Suppressor macrophage treated with lipopolysaccharide for 4 hours (primary cell): ENCODE results near the gene ANO6.
"Not testable (repeated sequence)": the region's sequence is repeated elsewhere in the genome, so short reads cannot be mapped to it uniquely, and the experiment has no call there.

Source experiments
- DNase-seq: peaks from one replicate; pipeline ENCODE4 v3.0.0-alpha.2; 2020

ANO6 gene

DNA sequence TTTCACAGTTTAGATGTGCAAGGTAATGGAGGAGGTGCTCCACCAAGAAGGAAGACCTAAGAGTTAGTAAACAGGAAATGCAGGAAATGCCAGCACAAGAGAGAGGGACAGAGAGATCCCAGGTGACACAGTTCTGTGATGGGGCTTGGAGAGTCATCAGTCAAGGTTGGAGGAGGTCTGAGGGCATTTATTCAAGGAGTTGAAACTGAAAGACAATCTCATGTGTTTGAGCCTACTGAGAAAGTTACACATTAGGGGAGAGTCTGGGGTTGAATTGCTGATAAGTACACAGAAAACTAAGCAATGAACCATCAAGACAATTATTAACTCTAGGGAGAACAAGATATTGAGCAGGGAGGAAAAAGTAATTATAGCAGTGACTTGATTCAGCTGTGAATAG lies 138.5 kb downstream of the ANO6 start:
- DNase-seq, result no peak

DNA sequence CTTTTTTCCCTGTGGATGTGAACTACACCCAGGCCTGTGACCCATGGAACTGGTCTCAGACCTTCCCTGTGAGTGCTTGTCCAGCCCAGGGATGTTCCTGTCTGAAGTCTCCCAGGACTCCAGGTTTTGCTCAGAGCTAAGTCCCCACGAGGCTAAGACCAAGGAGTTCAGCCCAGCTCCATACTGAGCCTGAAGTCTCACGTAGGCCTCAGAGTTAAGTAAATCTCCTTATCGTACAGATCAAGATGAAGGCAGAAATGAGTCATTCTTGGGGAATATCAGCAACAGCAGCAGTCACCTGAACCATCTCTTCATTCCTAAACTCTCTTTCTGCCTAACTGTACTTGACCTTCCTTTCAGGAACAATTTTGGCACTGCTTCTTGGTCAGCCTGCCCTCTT lies 139.8 kb downstream of the ANO6 start:
- DNase-seq, result no peak

DNA sequence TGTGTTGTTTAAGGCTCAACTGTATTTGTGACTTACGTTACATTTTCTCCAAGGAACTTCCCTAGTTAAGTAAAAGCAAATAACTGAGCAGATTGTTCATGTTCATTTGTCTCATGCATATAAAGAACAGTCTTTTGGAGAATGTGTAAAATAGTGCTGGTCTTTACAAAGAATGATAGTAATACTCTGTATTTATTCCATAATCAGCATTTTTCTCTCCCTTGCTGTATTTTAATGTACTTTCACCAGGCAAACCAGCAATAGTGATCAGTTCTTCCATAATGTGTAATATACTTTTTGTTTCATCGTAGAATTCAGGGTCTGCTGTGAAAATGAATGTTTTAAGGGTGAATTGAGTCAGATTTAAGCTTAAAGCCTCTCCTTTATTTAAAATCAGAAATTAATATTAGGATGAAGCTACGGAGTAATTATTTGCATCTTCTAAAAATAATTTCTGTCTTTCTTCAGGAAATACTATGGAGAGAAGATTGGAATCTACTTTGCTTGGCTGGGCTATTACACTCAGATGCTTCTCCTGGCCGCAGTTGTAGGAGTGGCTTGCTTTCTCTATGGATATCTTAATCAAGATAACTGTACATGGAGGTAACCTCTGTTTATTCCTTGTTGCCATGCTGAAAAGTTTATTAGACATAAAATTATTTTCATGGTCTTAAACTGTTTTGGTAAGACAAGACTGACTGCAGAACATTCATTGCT lies 141.1 kb downstream of the ANO6 start:
- DNase-seq, result no peak

DNA sequence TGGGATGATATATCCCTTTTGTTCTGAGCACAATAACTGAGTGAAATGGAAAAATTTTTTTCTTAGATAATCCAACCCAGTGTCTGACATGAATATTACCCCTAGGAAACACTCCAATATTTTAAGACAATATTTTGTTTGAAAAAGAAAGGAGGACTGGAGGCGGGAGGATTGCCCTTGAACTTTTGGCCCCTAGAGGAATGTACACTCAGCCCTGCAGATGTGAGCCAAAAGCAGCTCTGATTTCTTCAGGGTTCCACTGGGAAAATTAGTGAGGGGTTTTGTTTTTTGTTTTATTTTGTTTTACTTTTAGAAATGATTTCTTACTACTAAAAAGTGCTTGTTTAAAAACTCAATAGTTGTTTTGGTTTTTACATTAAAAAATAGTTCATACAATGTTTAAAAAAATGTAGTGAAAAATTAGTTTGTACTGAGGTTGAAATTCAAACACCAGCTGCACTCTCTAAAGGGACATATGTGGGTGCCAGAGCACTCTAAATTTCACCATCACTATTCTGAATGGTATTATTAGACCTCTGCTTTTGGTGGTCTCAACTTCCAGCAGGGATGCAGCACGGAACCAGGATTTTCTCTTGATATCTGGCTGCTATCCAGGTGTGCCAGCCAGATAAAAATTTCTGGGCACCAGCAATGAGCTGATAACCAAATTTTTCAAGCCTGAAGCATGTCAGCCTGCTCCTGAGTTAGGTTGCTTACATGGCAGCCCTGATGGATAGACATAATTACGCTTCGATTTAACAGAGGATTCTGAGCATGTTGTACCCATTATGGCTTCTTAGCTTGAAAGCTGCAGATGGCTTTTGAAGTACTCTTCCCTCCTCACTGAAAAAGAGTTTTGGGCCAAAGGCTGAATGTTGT lies 141.9 kb downstream of the ANO6 start:
- no peak for DNase-seq

DNA sequence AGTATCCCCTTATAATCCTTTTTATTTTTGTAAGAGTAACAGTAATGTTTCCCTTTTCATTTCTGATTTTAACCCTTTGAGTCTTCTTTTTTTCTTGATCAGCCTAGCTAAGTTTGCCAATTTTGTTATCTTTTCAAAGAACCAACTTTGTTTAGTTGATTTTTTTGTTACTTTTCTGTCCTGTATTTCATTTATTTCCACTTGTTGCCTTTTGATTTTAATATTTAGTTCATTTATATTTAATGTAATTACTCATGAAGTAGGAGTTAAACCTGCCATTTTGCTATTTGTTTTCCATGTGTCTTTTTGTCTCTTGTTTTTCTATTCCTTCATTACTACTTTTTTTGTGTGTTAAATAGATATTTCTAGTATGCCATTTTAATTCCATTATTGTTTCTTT lies 146.4 kb downstream of the ANO6 start:
- DNase-seq, result no peak

DNA sequence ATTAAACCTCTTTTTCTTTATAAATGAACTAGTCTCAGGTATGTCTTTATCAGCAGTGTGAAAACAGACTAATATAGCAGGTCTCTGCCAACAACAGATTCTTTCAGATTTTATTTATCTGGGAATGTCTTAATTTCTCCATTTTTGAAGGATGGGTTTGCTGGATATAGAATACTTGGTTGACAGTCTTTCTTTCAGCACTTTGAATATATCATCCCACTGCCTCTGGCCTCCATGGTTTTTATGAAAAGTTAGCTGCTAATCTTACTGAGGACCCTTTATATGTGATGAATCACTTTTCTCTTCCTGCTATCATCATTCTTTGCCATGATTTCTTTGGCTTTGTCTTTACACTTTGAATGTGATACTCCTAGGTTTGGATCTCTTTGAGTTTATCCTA lies 148.0 kb downstream of the ANO6 start:
- DNase-seq, result no peak

DNA sequence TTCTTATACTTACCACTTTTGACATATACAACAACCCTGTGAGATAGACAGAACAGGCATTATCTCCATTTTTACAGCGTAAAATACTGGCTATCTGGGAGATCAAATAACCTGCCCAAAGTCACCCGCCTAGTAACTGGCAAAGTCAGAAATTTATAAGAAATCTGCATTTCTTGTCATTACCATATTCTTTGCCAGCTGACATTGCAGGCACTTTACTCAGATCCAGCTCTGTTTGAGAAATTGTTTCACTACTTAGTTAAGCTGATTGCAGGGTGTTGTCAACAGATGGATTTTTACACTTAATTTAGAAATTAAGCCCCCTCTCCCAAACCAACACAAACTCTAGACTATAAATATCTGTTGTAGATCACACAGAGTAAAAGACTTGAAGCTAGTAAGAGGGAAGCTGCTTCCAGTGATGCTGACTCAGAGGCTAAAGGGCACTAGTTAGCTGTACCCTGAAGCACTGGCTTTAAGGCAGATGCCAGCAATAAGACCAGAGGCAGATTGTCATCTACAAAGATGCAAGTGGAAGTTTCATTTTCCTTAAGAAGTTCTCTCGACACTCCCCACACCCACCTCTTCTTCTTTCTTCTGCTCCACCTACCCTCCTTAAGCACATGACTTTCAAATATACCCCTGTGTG lies 153.1 kb downstream of the ANO6 start:
- DNase-seq, result peak; percentile 63

DNA sequence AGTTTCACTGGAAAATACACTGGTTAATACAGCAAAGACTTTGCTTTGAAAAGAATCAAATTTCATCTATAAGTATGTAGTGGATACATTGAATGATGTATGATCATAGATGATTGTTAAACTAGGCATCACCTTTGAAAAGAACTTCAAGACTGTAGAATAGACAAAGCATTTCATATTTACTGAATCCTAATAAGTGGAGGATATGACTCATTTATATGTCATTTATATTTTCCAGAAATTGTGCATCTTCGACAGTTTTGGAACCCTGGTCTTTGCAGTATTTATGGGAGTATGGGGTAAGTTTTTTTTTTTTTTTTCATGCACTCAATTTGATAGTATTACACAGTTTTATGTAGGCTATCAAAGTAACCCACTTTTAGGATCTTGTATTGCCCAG lies 161.9 kb downstream of the ANO6 start:
- DNase-seq, result no peak

DNA sequence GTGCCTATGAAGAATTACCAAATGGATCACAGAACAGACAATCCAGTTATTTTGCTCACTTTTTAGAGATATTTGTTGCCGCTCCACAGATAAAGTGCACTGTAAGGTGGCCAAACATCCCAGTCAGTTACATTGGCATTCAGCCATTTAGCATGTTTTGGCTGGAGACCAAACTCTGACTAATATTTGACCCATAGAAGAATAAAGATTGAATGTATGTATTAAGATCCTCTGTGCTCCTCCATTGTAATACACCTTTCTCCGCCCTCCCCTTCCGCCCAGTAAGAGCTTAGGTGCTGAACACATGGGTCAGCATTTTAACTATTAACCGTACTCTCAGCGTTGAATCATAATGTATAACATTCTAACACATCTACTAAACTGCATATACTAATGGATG lies 163.4 kb downstream of the ANO6 start:
- DNase-seq, result no peak

DNA sequence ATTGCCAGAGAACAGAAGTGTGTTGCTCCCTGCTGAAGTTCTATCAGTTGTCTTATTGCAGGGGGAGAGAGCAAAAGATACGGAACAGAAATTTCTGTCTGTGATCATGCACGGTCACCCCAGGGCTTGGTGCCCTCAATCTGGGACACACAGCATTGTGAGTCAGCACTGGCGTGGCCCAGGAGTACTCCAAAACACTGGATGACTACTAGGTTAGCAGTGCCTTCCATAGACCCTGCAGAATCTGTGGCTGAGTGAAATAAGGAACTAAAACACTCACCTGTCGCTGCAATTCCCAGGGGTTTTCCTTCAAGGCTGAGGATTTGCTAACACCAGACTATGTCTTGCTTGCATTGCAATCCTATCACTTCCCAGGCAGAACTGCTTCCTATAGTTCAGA lies 165.5 kb downstream of the ANO6 start:
- no peak for DNase-seq

DNA sequence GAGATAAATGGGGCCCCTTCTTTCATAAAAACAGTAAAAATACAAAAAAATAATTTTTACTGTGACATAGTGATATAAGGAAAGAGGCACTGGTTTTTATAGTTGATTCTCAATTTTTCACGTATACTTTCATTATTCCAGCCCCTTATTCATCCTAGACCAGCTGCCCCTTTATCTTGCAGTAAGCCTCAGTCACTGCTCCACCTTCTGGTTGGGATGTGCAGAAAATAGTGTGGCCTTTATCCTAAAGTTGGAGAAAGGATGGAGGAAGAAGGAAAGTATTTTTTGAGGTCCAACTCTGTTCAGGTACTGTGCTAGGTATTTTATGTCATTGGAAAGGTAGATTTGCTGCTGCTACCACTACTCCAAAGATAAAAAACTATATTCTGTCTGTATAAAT lies 172.7 kb downstream of the ANO6 start:
- no peak for DNase-seq

DNA sequence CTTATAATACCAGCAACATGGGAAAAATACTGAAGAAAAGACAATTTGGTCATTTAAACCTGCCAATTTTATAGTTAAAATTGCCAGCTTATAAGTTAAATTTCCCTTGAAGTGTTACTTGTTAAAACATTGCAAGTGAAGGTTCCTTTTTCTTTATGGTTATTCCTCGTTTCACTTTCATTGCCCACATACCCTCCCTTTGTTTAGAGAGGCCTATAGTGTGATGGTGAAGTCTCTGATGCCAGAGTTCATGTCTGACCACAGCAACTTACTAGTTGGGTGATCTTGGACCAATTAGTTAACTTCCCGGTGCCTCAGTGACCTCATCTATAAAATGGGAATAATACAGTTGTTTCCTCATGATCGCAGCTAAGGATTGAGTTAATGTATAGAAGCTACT lies 173.5 kb downstream of the ANO6 start:
- peak; percentile 65 for DNase-seq

DNA sequence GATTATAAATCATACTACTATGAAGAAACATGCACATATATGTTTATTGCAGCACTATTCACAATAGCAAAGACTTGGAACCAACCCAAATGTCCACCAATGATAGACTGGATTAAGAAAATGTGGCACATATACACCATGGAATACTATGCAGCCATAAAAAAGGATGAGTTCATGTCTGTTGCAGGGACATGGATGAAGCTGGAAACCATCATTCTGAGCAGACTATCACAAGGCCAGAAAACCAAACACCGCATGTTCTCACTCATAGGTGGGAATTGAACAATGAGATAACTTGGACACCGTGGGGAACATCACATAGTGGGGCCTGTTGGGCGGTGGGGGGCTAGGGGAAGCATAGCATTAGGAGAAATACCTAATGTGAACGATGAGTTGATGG lies 181.6 kb downstream of the ANO6 start:
- not testable (repeated sequence) for DNase-seq

DNA sequence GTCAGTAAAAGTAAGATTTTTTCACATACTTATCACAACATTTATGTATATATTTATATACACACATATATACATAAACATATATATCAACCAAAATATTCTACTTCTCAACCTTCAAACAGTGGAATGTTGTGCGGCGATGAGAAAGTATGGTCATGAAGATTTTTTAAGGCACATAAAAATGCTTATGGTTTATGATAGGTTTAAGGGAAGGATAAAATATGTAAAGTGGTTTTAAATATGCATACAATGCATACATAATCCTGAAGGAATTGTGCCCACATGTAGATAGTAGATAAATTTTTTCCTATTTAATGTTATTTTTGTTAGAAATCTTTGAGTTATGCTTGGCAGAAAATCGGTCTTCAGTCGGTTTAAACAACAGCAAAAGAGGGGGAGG lies 182.7 kb downstream of the ANO6 start:
- DNase-seq, result no peak

DNA sequence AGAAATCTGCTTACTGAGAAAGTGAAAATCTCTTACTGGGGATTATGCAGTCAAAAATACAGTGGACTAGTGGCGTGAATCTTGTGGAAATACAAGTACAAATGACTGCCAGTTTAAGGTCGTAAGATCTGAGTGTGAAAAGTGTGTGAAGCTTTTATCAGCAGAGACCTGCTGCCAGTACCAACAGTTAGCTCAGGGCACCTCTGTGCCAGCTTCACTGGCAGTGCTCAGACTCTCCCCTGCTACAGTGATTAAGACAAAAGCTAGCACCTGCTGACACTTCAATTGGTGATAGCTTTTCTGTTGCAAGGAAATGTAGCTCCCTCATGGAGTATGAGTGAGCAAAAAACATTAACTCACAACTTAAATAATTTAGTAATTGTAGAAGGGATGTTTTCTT lies 185.1 kb downstream of the ANO6 start:
- no peak for DNase-seq

DNA sequence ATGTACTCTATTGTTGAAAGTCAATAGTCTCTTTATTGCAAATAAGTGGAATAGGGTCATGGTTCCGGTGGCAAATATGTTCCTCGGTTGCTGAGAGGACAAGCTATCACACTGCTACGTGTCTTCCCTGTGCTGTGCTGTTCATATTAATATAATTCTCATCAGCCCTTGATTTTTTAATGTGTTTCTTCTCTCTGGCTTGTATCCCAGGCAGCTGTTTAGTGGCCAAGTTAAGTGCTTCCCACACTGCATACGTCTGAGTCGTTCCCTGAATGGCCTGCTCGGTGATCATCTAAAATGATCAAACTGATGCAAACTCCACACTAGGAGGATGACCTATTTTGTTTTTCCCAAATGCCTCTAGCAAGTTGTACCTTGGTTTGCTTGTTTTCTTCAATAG lies 186.4 kb downstream of the ANO6 start:
- DNase-seq, result no peak

DNA sequence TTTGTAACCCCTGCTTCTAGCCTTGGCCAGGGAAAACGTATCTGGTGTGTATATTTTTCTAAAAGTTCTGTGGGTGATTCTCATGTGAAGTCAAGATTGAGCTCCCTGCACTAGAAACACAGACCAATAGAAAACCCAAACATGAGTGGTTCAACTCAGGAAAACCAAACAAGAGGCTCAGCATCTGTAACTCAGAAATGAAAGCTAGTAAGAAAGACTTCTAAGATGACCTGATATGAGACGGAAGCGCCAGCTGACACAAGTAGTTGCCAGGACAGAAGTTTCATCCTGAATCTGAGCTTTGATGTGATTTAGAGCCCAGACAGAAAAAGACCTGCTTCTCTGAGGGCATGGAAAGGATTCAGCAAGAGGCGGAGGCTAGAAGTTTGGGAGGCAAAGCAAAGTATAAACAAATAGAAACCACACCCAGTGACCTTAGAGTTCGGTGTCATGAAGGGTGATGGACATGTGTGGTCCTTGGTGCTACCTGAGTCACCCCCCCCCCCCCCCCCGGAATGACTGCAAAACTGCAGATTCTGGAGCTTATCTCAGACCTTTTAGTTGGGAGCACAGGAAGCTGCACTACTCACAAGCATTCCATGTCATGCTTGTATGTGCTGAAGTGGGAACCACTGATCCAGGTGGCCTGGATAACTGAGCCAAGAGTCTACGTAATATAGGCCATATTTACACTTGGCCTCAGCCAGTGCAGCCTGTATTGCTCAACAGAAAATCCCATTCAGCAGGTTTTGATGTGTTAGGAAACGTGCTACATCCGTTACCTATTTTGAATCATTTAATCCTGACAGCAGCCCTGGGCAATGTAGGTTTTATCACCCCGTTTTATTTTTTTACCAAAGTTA lies 191.3 kb downstream of the ANO6 start:
- DNase-seq, result no peak

DNA sequence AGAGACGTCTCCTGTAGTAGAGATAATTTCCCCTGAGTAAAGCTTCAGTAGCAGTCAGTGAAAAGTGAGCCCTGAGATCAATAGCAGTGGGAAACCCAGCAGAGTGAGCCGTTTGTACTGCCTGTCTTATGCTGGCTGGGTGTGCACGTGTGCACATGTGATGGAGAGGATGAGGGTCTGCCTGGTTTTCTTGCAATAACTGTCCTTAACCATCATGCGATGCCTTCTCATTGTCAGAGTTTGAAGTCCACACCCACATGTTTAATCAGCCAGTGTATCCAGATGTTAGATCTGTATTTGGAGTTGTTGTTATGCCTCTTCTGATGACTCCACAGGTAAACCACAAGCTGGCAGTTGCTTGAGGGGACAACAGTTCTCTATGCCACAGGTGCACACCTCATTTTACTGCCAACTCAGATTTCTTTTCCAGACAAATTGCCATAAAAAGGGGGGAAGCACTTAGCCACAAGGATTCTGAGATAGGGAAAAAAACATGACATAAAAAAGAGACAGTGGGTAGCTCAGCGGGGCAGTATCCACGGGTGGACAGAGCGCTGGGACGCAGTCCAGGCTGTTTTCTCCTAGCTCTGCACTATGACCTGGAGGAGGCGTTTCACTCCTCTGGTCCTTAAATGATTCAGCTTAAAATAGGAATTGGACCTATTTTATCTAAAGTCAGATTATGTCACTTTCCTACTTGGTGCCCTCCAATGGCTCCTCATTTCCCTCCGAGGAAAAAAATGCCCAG lies 192.3 kb downstream of the ANO6 start:
- no peak for DNase-seq

DNA sequence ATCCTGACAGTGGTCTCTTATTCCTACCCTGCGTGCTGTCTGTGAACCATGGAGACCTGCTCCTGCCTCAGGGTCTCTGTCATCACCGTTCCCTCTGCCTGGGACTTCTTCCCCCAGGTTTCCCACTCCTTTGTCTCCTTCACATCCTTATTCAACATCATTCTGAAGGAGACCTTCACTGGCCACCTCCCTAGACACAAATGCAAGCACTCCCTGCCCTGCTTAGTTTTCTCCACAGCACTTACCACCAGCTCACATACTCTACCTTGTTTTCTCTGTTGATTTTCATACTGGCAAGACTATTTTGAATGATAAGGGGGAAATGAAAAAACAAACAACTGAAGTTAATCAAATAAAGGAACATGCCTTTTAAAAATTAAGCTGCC lies 192.8 kb downstream of the ANO6 start:
- no peak for DNase-seq

DNA sequence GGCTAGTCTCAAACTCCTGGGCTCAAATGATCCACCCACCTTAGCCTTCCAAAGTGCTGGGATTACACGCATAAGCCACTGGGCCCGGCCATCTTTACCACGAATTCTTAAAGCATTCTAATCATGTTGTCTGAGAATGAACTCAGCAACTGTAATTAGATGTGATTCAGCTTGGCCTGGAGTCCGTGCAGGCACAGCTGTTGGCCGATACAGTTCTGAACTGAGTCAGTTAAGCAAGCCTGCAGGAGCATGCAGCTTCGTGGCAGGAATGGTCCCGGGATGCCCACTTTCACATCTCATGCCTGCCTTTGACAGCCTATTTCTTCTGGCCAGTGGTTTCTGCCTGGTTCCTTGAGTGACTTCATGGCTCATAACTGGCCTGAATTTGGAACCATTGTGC lies 194.1 kb downstream of the ANO6 start:
- no peak for DNase-seq

DNA sequence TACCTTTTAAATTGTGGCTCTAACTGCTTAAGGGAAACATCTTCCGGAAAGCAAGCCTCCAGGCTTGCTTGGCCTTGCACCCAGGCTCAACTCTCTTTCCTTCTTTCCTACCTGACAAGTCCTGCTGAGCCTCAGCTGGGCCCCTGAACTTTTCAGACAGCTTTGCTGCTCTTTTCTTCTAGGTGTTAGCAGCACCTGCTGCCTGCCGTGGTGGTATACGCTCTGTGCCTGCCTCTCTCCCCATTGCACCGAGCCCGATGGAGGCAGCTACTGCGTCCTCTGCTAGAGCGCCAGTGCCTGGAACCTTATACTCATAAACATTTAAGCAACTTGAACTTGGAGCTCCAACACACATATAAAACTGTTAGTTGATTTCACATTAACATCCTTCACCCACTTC lies 195.7 kb downstream of the ANO6 start:
- DNase-seq, result no peak

DNA sequence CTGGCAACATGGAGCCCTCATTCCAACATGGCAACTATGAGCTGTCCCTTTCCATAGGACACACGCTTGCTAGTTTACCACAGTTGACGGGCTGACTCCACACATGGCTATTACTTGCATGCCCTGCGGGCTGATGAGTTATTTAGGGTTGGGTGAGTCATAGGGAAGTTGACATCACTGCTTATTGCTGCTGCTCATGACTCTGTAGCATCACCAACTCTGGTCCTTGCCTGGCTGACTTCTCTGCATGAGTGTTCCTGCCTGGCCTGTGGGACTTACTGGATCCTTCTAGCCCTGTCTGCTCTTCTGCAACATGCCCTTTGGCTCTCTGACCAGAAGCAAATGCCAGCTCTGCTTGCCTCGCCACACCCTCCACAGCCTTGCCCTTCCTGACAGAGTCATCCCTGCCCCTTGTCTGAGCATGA lies 199.5 kb downstream of the ANO6 start:
- peak; percentile 96 for DNase-seq
